Testis (tissue), 2 donors: ENCODE data around the gene EFCAB8.

Experiments
- POLR2A ChIP-seq: fragments of 450-650 bp; IDR thresholded peaks from one replicate; pipeline ENCODE4 v1.6.1; 2017; ENCODE audit warnings: antibody characterized with exemption, mild to moderate bottlenecking, moderate library complexity
- TF ChIP-seq, protein P1 (sequence below), 3 experiments: fragments of 450-650 bp in 2 of 3; fragments of 200-600 bp in 1 of 3; sonication (generic) in 1 of 3; IDR thresholded peaks; one replicate each; pipeline ENCODE4 v1.5.1; 2016 to 2019; ENCODE audit warnings: antibody characterized with exemption in 3 of 3, mild to moderate bottlenecking in 2 of 3, moderate library complexity in 1 of 3

GRCh38 chr20:32849577-32849976, 9.1 kb upstream of the EFCAB8 start:
- TF ChIP-seq, protein P1, sequence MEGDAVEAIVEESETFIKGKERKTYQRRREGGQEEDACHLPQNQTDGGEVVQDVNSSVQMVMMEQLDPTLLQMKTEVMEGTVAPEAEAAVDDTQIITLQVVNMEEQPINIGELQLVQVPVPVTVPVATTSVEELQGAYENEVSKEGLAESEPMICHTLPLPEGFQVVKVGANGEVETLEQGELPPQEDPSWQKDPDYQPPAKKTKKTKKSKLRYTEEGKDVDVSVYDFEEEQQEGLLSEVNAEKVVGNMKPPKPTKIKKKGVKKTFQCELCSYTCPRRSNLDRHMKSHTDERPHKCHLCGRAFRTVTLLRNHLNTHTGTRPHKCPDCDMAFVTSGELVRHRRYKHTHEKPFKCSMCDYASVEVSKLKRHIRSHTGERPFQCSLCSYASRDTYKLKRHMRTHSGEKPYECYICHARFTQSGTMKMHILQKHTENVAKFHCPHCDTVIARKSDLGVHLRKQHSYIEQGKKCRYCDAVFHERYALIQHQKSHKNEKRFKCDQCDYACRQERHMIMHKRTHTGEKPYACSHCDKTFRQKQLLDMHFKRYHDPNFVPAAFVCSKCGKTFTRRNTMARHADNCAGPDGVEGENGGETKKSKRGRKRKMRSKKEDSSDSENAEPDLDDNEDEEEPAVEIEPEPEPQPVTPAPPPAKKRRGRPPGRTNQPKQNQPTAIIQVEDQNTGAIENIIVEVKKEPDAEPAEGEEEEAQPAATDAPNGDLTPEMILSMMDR (IDR thresholded peaks at IDR 0.05), result no peak
- TF ChIP-seq POLR2A, result no peak
